ENCODE results near the gene P4HB.

GRCh38 chr17:81858967-81859905 is 1.1 kb downstream of the P4HB start:
- TF ChIP-seq CTCF (IDR thresholded peaks at IDR 0.05) (no peak), POLR2AphosphoS5 (IDR thresholded peaks at IDR 0.05) (no peak)
